Astrocyte (in vitro differentiated cells and primary cell): ENCODE measurements around the gene METTL15. TPM values are rescaled to one million over a fixed set of nuclear protein-coding genes. Genes with fewer than 3 reads are reported as not detected.
"Not testable (repeated sequence)": the region's sequence is repeated elsewhere in the genome, so short reads cannot be mapped to it uniquely, and the experiment has no call there.

ENCODE experiments used
- DNase-seq: peaks from one replicate; pipeline ENCODE4 v3.0.0-alpha.2; 2010; ENCODE audit warnings: low read depth
- FAIRE-seq: peaks from 2 replicates; lab custom pipeline; 2011; peaks lifted over from hg19 to GRCh38; lab: Jason Lieb, UNC
- H2AFZ ChIP-seq: 2 replicates; pipeline ENCODE4 v1.6.0; 2012; ENCODE audit warnings: low read depth, low read length, inconsistent platforms
- H3K27ac ChIP-seq: 2 replicates; pipeline ENCODE4 v1.5.1; 2011; ENCODE audit warnings: low read depth, low read length, inconsistent platforms
- H3K27me3 ChIP-seq: 2 replicates; pipeline ENCODE4 v1.6.0; 2011; ENCODE audit warnings: low read length, inconsistent platforms; ENCODE audit not compliant: insufficient read depth
- H3K36me3 ChIP-seq: 2 replicates; pipeline ENCODE4 v1.5.1; 2011; ENCODE audit warnings: low read length, inconsistent platforms; ENCODE audit not compliant: insufficient read depth
- H3K4me1 ChIP-seq: 2 replicates; pipeline ENCODE4 v1.5.1; 2011; ENCODE audit warnings: low read length, inconsistent platforms; ENCODE audit not compliant: insufficient read depth
- H3K4me2 ChIP-seq: 2 replicates; pipeline ENCODE4 v1.6.0; 2012; ENCODE audit warnings: low read length, inconsistent platforms
- H3K4me3 ChIP-seq: 2 replicates; pipeline ENCODE4 v1.5.1; 2011; ENCODE audit warnings: low read depth, mild to moderate bottlenecking, low read length, inconsistent platforms; ENCODE audit not compliant: insufficient read depth
- H3K79me2 ChIP-seq: 2 replicates; pipeline ENCODE4 v1.6.0; 2012; ENCODE audit warnings: mild to moderate bottlenecking, low read length, inconsistent platforms; ENCODE audit not compliant: insufficient read depth
- H3K9ac ChIP-seq: 2 replicates; pipeline ENCODE4 v1.6.0; 2012; ENCODE audit warnings: mild to moderate bottlenecking, low read length, inconsistent platforms
- H3K9me3 ChIP-seq: 2 replicates; pipeline ENCODE4 v1.5.1; 2012; ENCODE audit warnings: low read depth, mild to moderate bottlenecking, low read length, inconsistent platforms; ENCODE audit not compliant: insufficient read depth
- H4K20me1 ChIP-seq: 2 replicates; pipeline ENCODE4 v1.6.0; 2012; ENCODE audit warnings: low read length, inconsistent platforms; ENCODE audit not compliant: insufficient read depth
- H3K27ac Mint-ChIP-seq: one replicate; pipeline ENCODE4 v1.8.0; 2021; ENCODE audit warnings: mild to moderate bottlenecking, mixed read lengths; ENCODE audit not compliant: unreplicated experiment
- H3K27me3 Mint-ChIP-seq: one replicate; pipeline ENCODE4 v1.8.0; 2021; ENCODE audit warnings: low read depth, mixed read lengths; ENCODE audit not compliant: unreplicated experiment
- H3K36me3 Mint-ChIP-seq: one replicate; pipeline ENCODE4 v1.8.0; 2021; ENCODE audit warnings: low read depth, mixed read lengths; ENCODE audit not compliant: unreplicated experiment
- H3K4me1 Mint-ChIP-seq: one replicate; pipeline ENCODE4 v1.8.0; 2021; ENCODE audit warnings: low read depth, mixed read lengths; ENCODE audit not compliant: unreplicated experiment
- H3K4me3 Mint-ChIP-seq: one replicate; pipeline ENCODE4 v1.8.0; 2021; ENCODE audit warnings: mild to moderate bottlenecking, moderate library complexity, mixed read lengths; ENCODE audit not compliant: unreplicated experiment
- H3K9me3 Mint-ChIP-seq: one replicate; pipeline ENCODE4 v1.8.0; 2021; ENCODE audit warnings: mild to moderate bottlenecking, mixed read lengths; ENCODE audit not compliant: unreplicated experiment
- EZH2 ChIP-seq: IDR thresholded peaks from 2 replicates; pipeline ENCODE4 v1.6.1; 2012; ENCODE audit warnings: mild to moderate bottlenecking, low read length, inconsistent platforms; ENCODE audit not compliant: insufficient read depth
- total RNA-seq: library from RNA; stranded (reverse); gene quantifications from 2 replicates; pipeline ENCODE4 v1.2.1, GENCODE V29; 2021
- TF ChIP-seq, protein P1 (sequence below): IDR thresholded peaks from 2 replicates; pipeline ENCODE4 v1.5.1; 2011; ENCODE audit warnings: low read depth, mild to moderate bottlenecking, inconsistent platforms, low read length, moderate library complexity; ENCODE audit not compliant: insufficient read depth

The METTL15 gene
- total RNA-seq, 1 donor from 2014 or later, result 10.8 TPM

DNA sequence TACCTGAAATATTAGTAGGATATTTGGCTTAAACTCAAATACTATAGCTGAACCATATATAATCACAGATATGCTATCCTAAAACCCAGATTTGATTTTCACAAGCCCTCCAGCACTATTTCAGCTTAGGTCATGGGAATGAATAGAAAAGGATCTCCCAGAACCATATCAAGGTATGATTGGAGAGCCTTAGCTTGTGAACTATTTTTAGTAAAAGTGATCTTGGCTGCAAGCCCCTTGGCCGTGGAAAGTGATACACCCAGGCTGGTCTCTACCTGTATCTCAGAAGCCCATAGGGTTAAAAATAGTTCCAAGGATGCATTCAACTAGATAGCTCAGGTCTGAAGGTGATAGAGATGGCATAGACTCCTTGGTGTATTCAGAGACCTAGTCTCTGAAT is 9.9 kb upstream of the METTL15 start:
- Histone ChIP-seq H3K36me3 (peaks cover 10% of the 10 kb centered on the region), H3K27me3 (no peaks in the 10 kb centered on the region), H3K79me2 (peaks cover 78% of the 10 kb centered on the region), H3K9ac (no peak overlapping the region), H4K20me1 (no peaks in the 10 kb centered on the region), H3K4me2 (no peak overlapping the region), H3K4me3 (no peak overlapping the region), H3K27ac (no peak overlapping the region), H3K9me3 (no peaks in the 10 kb centered on the region), H3K4me1 (no peaks in the 10 kb centered on the region), H2AFZ (no peak overlapping the region)
- Mint-ChIP-seq H3K27me3 (no peaks in the 10 kb centered on the region), H3K27ac (no peak overlapping the region), H3K9me3 (peaks cover 2% of the 10 kb centered on the region), H3K4me1 (peaks cover 6% of the 10 kb centered on the region), H3K36me3 (no peaks in the 10 kb centered on the region), H3K4me3 (no peak overlapping the region)
- FAIRE-seq (no peak), DNase-seq (no peak)
- no peak for TF ChIP-seq EZH2
- TF ChIP-seq, protein P1, sequence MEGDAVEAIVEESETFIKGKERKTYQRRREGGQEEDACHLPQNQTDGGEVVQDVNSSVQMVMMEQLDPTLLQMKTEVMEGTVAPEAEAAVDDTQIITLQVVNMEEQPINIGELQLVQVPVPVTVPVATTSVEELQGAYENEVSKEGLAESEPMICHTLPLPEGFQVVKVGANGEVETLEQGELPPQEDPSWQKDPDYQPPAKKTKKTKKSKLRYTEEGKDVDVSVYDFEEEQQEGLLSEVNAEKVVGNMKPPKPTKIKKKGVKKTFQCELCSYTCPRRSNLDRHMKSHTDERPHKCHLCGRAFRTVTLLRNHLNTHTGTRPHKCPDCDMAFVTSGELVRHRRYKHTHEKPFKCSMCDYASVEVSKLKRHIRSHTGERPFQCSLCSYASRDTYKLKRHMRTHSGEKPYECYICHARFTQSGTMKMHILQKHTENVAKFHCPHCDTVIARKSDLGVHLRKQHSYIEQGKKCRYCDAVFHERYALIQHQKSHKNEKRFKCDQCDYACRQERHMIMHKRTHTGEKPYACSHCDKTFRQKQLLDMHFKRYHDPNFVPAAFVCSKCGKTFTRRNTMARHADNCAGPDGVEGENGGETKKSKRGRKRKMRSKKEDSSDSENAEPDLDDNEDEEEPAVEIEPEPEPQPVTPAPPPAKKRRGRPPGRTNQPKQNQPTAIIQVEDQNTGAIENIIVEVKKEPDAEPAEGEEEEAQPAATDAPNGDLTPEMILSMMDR, result no peak

GRCh38 chr11:28099715-28100114 is 8.5 kb upstream of the METTL15 start:
- Histone ChIP-seq H3K36me3 (peaks cover 10% of the 10 kb centered on the region), H3K27me3 (no peaks in the 10 kb centered on the region), H2AFZ (no peak overlapping the region), H3K27ac (no peak overlapping the region), H3K4me2 (no peak overlapping the region), H4K20me1 (no peaks in the 10 kb centered on the region), H3K4me1 (no peaks in the 10 kb centered on the region), H3K79me2 (peaks cover 88% of the 10 kb centered on the region), H3K9ac (no peak overlapping the region), H3K9me3 (no peaks in the 10 kb centered on the region), H3K4me3 (no peak overlapping the region)
- no peak overlapping the region for H3K27ac Mint-ChIP-seq
- H3K9me3 Mint-ChIP-seq, result peaks cover 2% of the 10 kb centered on the region
- no peak for DNase-seq
- H3K4me1 Mint-ChIP-seq, result peaks cover 8% of the 10 kb centered on the region
- H3K36me3 Mint-ChIP-seq, result no peaks in the 10 kb centered on the region
- TF ChIP-seq, protein P1, result no peak
- TF ChIP-seq EZH2, result no peak
- H3K4me3 Mint-ChIP-seq, result no peak overlapping the region
- H3K27me3 Mint-ChIP-seq, result no peaks in the 10 kb centered on the region
- no peak for FAIRE-seq

- Histone ChIP-seq H3K4me2 (no peak overlapping the region), H2AFZ (no peak overlapping the region), H3K4me3 (no peak overlapping the region), H3K9me3 (no peaks in the 10 kb centered on the region), H3K27me3 (no peaks in the 10 kb centered on the region), H3K9ac (no peak overlapping the region), H4K20me1 (no peaks in the 10 kb centered on the region), H3K4me1 (no peaks in the 10 kb centered on the region), H3K27ac (no peak overlapping the region), H3K79me2 (peaks cover 90% of the 10 kb centered on the region), H3K36me3 (peaks cover 6% of the 10 kb centered on the region)
- Mint-ChIP-seq H3K27me3 (no peaks in the 10 kb centered on the region), H3K36me3 (no peaks in the 10 kb centered on the region), H3K9me3 (peaks cover 2% of the 10 kb centered on the region), H3K27ac (no peak overlapping the region), H3K4me1 (peaks cover 8% of the 10 kb centered on the region), H3K4me3 (no peak overlapping the region)
- DNase-seq (no peak), FAIRE-seq (no peak)
- TF ChIP-seq, protein P1, result no peak
- TF ChIP-seq EZH2, result no peak
These were observed 7.5 kb upstream of the METTL15 start for GRCh38 chr11:28100665-28101064.

GRCh38 chr11:28102300-28102699 is 5.9 kb upstream of the METTL15 start:
- not testable (repeated sequence) for H3K4me3 ChIP-seq, H3K9ac ChIP-seq, H3K27ac ChIP-seq, H3K4me1 Mint-ChIP-seq, H3K4me3 Mint-ChIP-seq, H3K9me3 ChIP-seq, H2AFZ ChIP-seq, FAIRE-seq, H3K36me3 Mint-ChIP-seq, H3K27me3 Mint-ChIP-seq, H3K27me3 ChIP-seq, H3K9me3 Mint-ChIP-seq, H3K4me2 ChIP-seq, H3K27ac Mint-ChIP-seq, H4K20me1 ChIP-seq, H3K4me1 ChIP-seq, H3K36me3 ChIP-seq
- peak; percentile 13 for DNase-seq
- H3K79me2 ChIP-seq, result peaks cover 99% of the 10 kb centered on the region
